BLaER1 (cell line): Measurements from ENCODE around the gene C1S.

Experiments
- H3K27ac ChIP-seq: shearing (Covaris generic); formaldehyde crosslinking; 2 replicates; pipeline ENCODE4 v1.8.1; 2022
- H3K27me3 ChIP-seq: shearing (Covaris generic); formaldehyde crosslinking; 2 replicates; pipeline ENCODE4 v1.8.1; 2022
- H3K36me3 ChIP-seq: shearing (Covaris generic); formaldehyde crosslinking; 2 replicates; pipeline ENCODE4 v1.8.1; 2022
- H3K4me1 ChIP-seq: shearing (Covaris generic); formaldehyde crosslinking; 2 replicates; pipeline ENCODE4 v1.8.1; 2022
- H3K4me2 ChIP-seq: shearing (Covaris generic); formaldehyde crosslinking; 2 replicates; pipeline ENCODE4 v1.8.1; 2022
- H3K4me3 ChIP-seq: shearing (Covaris generic); formaldehyde crosslinking; 2 replicates; pipeline ENCODE4 v1.8.1; 2022
- H3K9ac ChIP-seq: shearing (Covaris generic); formaldehyde crosslinking; 2 replicates; pipeline ENCODE4 v1.8.1; 2022
- H3K9me3 ChIP-seq: shearing (Covaris generic); formaldehyde crosslinking; 2 replicates; pipeline ENCODE4 v1.8.1; 2022
- H4K20me1 ChIP-seq: shearing (Covaris generic); formaldehyde crosslinking; 2 replicates; pipeline ENCODE4 v1.8.1; 2022
- Cebpa-rat ChIP-seq: shearing (Covaris generic); IDR thresholded peaks from 2 replicates; pipeline ENCODE4 v1.8.1; 2022

C1S gene

GRCh38 chr12:7108796-7109571, 48.5 kb downstream of the C1S start, which contains the start of gene C1RL:
Gene C1RL (minus strand): TSS chr12:7109214. CDS start chr12:7109180, 34 bp downstream.
- peaks cover 13% of the 10 kb centered on the region for H3K36me3 ChIP-seq
- peak within 1 kb of the TSS; percentile 80 for H3K9ac ChIP-seq
- no peaks in the 10 kb centered on the region for H4K20me1 ChIP-seq
- TF ChIP-seq Cebpa-rat, result peak; percentile 84
- no peaks in the 10 kb centered on the region for H3K27me3 ChIP-seq
- peak within 1 kb of the TSS; percentile 80 for H3K27ac ChIP-seq
- H3K4me3 ChIP-seq, result peak within 1 kb of the TSS; percentile 68
- H3K9me3 ChIP-seq, result peaks cover 24% of the 10 kb centered on the region
- peak within 1 kb of the TSS; percentile 85 for H3K4me2 ChIP-seq
- H3K4me1 ChIP-seq, result peaks cover 15% of the 10 kb centered on the region

GRCh38 chr12:7109572-7109920, 49.0 kb downstream of the C1S start:
- Histone ChIP-seq H3K27me3 (no peaks in the 10 kb centered on the region), H4K20me1 (no peaks in the 10 kb centered on the region)

GRCh38 chr12:7110661-7111060, 50.1 kb downstream of the C1S start:
- Histone ChIP-seq H3K27ac (no peak overlapping the region), H3K4me2 (no peak overlapping the region), H3K9me3 (peaks cover 16% of the 10 kb centered on the region), H3K9ac (no peak overlapping the region), H3K36me3 (no peaks in the 10 kb centered on the region), H3K4me3 (no peak overlapping the region), H3K4me1 (peaks cover 15% of the 10 kb centered on the region), H3K27me3 (no peaks in the 10 kb centered on the region), H4K20me1 (no peaks in the 10 kb centered on the region)
- TF ChIP-seq Cebpa-rat, result no peak

More at GRCh38 chr12:7109572-7109920, 49.0 kb downstream of the C1S start:
- Histone ChIP-seq H3K36me3 (peaks cover 8% of the 10 kb centered on the region; the same call in 1 of the 2 replicates), H3K4me1 (peaks cover 15% of the 10 kb centered on the region), H3K9ac (0 out of 2 replicates have a peak overlapping the region, but pooled peaks have one; percentile 80), H3K27ac (no peak overlapping the region), H3K4me2 (peak overlapping the region; percentile 85), H3K9me3 (peaks cover 24% of the 10 kb centered on the region), H3K4me3 (no peak overlapping the region)
- TF ChIP-seq Cebpa-rat, result no peak

GRCh38 chr12:7112041-7112440, 51.5 kb downstream of the C1S start:
- Histone ChIP-seq H3K9ac (no peak overlapping the region), H3K27me3 (no peaks in the 10 kb centered on the region), H3K4me3 (no peak overlapping the region), H3K4me2 (no peak overlapping the region), H3K9me3 (peaks cover 2% of the 10 kb centered on the region; the same call in 1 of the 2 replicates), H4K20me1 (no peaks in the 10 kb centered on the region), H3K27ac (no peak overlapping the region), H3K36me3 (no peaks in the 10 kb centered on the region), H3K4me1 (peaks cover 15% of the 10 kb centered on the region)
- TF ChIP-seq Cebpa-rat, result no peak

- peaks cover 7% of the 10 kb centered on the region; the same call in 1 of the 2 replicates for H3K4me1 ChIP-seq
- no peak for TF ChIP-seq Cebpa-rat
- no peaks in the 10 kb centered on the region for H4K20me1 ChIP-seq
- H3K4me3 ChIP-seq, result no peak overlapping the region
- H3K27ac ChIP-seq, result peak overlapping the region; percentile 8; the same call in 1 of the 2 replicates
- no peak overlapping the region; the same call in 1 of the 2 replicates for H3K9ac ChIP-seq
- H3K4me2 ChIP-seq, result no peak overlapping the region
- no peaks in the 10 kb centered on the region for H3K36me3 ChIP-seq
- H3K9me3 ChIP-seq, result no peaks in the 10 kb centered on the region
- H3K27me3 ChIP-seq, result no peaks in the 10 kb centered on the region
Observed at GRCh38 chr12:7113389-7113871, 52.9 kb downstream of the C1S start.

GRCh38 chr12:7114008-7114407, 53.5 kb downstream of the C1S start:
- H3K27me3 ChIP-seq, result no peaks in the 10 kb centered on the region
- H3K4me1 ChIP-seq, result peaks cover 6% of the 10 kb centered on the region; the same call in 1 of the 2 replicates
- no peak overlapping the region; the same call in 1 of the 2 replicates for H3K9ac ChIP-seq
- TF ChIP-seq Cebpa-rat, result no peak
- H3K9me3 ChIP-seq, result no peaks in the 10 kb centered on the region
- H3K36me3 ChIP-seq, result no peaks in the 10 kb centered on the region
- peak overlapping the region; percentile 8; the same call in 1 of the 2 replicates for H3K27ac ChIP-seq
- no peak overlapping the region for H3K4me2 ChIP-seq
- no peaks in the 10 kb centered on the region for H4K20me1 ChIP-seq
- no peak overlapping the region for H3K4me3 ChIP-seq

GRCh38 chr12:7114851-7115250, 54.3 kb downstream of the C1S start:
- Histone ChIP-seq H3K9me3 (no peaks in the 10 kb centered on the region), H4K20me1 (no peaks in the 10 kb centered on the region), H3K4me3 (no peak overlapping the region), H3K4me1 (no peaks in the 10 kb centered on the region), H3K4me2 (no peak overlapping the region), H3K9ac (no peak overlapping the region), H3K27ac (no peak overlapping the region), H3K27me3 (no peaks in the 10 kb centered on the region), H3K36me3 (no peaks in the 10 kb centered on the region)
- TF ChIP-seq Cebpa-rat, result no peak

- H3K9me3 ChIP-seq, result no peaks in the 10 kb centered on the region
- H3K4me3 ChIP-seq, result no peak overlapping the region
- H3K36me3 ChIP-seq, result no peaks in the 10 kb centered on the region
- no peaks in the 10 kb centered on the region for H3K4me1 ChIP-seq
- H3K9ac ChIP-seq, result no peak overlapping the region
- no peak for TF ChIP-seq Cebpa-rat
- H3K4me2 ChIP-seq, result no peak overlapping the region
- H3K27ac ChIP-seq, result no peak overlapping the region
- no peaks in the 10 kb centered on the region for H3K27me3 ChIP-seq
- H4K20me1 ChIP-seq, result no peaks in the 10 kb centered on the region
Observed at GRCh38 chr12:7116196-7116595, 55.7 kb downstream of the C1S start.

GRCh38 chr12:7116916-7117315, 56.4 kb downstream of the C1S start:
- no peaks in the 10 kb centered on the region for H3K9me3 ChIP-seq
- H3K4me2 ChIP-seq, result no peak overlapping the region
- no peak overlapping the region for H3K9ac ChIP-seq
- H3K27me3 ChIP-seq, result no peaks in the 10 kb centered on the region
- H3K4me3 ChIP-seq, result no peak overlapping the region
- H3K4me1 ChIP-seq, result no peaks in the 10 kb centered on the region
- H4K20me1 ChIP-seq, result no peaks in the 10 kb centered on the region
- H3K27ac ChIP-seq, result no peak overlapping the region
- H3K36me3 ChIP-seq, result no peaks in the 10 kb centered on the region
- no peak for TF ChIP-seq Cebpa-rat

- H3K27me3 ChIP-seq, result no peaks in the 10 kb centered on the region
Observed at GRCh38 chr12:7117670-7118069, 57.2 kb downstream of the C1S start.

More at GRCh38 chr12:7117670-7118069, 57.2 kb downstream of the C1S start:
- Histone ChIP-seq H3K36me3 (no peaks in the 10 kb centered on the region), H4K20me1 (no peaks in the 10 kb centered on the region), H3K9ac (no peak overlapping the region; the same call in 1 of the 2 replicates), H3K4me3 (no peak overlapping the region), H3K4me2 (no peak overlapping the region), H3K4me1 (no peaks in the 10 kb centered on the region), H3K9me3 (no peaks in the 10 kb centered on the region), H3K27ac (no peak overlapping the region)
- no peak for TF ChIP-seq Cebpa-rat
